ENCODE results near the gene LTO1.

LTO1 gene

DNA sequence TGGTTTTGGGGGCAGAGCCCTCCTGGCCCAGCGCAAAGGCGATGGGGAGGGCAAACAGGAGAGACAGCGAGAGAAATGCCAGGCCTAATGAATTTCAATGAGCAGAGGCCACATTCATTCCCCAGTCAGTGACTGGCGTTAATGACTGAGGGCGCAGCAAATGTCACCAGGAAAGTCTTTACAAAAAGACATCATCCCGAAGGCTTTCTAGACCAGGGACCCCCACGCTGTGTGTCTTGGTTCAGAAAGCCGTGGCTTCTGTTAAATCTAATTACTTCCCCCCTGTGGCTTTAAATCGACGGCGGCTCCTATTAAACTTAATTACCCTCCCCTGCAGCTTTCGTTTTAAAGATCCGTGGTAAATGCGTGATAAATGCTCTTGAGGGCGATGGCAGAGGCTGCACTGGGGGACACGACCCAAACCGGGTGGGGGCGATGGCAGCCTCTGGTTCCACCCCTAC lies 30.2 kb upstream of the LTO1 start:
- TF ChIP-seq, protein P1, sequence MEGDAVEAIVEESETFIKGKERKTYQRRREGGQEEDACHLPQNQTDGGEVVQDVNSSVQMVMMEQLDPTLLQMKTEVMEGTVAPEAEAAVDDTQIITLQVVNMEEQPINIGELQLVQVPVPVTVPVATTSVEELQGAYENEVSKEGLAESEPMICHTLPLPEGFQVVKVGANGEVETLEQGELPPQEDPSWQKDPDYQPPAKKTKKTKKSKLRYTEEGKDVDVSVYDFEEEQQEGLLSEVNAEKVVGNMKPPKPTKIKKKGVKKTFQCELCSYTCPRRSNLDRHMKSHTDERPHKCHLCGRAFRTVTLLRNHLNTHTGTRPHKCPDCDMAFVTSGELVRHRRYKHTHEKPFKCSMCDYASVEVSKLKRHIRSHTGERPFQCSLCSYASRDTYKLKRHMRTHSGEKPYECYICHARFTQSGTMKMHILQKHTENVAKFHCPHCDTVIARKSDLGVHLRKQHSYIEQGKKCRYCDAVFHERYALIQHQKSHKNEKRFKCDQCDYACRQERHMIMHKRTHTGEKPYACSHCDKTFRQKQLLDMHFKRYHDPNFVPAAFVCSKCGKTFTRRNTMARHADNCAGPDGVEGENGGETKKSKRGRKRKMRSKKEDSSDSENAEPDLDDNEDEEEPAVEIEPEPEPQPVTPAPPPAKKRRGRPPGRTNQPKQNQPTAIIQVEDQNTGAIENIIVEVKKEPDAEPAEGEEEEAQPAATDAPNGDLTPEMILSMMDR (conservative IDR thresholded peaks at IDR 0.05; ENCODE audit: low read depth, low read length): no peak
- H3K4me3 ChIP-seq (ENCODE audit: low read depth, low read length): no peak overlapping the region

GRCh38 chr11:69704508-69705253 lies 29.5 kb upstream of the LTO1 start:
- TF ChIP-seq, protein P1 (conservative IDR thresholded peaks at IDR 0.05; ENCODE audit: low read depth, low read length): peak; percentile 53
- DNase-seq (ENCODE audit: low read depth): peak; percentile 20
- no peak overlapping the region for H3K4me3 ChIP-seq (ENCODE audit: low read depth, low read length)

More for the DNA sequence above, 30.2 kb upstream of the LTO1 start:
- DNase-seq (ENCODE audit: low read depth): no peak

DNA sequence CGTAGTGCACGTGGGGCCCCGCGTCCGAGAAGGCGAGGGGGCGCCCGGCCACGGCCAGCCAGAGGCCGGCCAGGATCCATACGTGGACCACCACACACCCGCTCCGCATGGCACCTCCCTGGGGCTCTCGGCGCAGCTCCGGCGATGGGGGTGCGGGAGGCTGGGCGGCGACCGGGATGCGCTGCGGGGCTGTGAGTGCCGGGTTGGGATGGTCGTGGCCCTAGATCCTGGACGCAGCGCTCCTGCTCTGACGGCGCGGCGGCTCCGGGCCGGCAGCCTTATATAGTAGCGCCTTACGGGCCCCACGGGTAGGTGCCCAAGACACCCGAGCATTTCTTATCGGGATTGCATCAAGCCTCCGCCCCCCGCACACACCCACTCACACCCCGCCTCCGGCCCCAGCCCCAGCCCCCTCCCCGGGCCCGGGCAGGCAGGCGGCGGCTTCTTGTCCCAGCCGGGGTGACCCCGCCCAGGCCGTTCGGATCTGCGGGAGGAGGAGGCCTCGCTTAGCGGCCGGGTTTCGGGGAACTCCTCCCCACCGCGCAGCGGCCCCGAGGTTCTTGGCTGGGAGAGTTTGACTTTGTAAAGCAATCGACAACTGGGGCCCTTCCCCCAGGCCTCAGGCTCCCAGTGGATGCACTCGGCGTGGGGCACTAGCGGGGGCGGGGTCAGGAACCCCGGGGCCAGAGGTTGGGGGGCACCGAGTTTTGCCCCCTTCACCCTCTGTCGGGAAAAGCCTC lies 28.8 kb upstream of the LTO1 start, which contains the start of gene FGF19:
Gene FGF19 (minus strand): TSS at position 255 of the 740 bp plus-strand sequence. CDS start 146 bp downstream, at position 109.
- H3K4me3 ChIP-seq (ENCODE audit: low read depth, low read length): no peak within 1 kb of the TSS
- TF ChIP-seq, protein P1 (conservative IDR thresholded peaks at IDR 0.05; ENCODE audit: low read depth, low read length): no peak
- no peak for DNase-seq (ENCODE audit: low read depth)

DNA sequence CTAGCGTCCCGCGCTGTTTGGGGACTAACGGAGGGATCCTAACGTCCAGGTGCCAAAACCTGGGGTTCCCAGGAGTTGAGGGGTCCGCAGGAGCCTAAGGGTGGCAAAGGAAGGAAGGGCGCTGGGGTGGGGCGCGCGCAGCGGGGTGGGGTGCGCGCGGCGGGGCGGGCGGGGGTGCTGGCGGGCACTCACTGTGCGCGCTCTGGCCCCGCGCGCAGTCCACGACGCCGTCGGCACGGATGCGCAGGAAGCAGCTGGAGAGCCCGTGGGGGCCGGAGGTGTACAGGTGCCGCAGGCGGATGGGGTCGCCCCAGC lies 28.3 kb upstream of the LTO1 start:
- TF ChIP-seq, protein P1 (conservative IDR thresholded peaks at IDR 0.05; ENCODE audit: low read depth, low read length): no peak
- H3K4me3 ChIP-seq (ENCODE audit: low read depth, low read length): no peak overlapping the region
- no peak for DNase-seq (ENCODE audit: low read depth)

GRCh38 chr11:69702769-69703452 lies 27.8 kb upstream of the LTO1 start:
- no peak for DNase-seq (ENCODE audit: low read depth)

GRCh38 chr11:69702239-69702691 lies 27.1 kb upstream of the LTO1 start:
- TF ChIP-seq, protein P1 (conservative IDR thresholded peaks at IDR 0.05; ENCODE audit: low read depth, low read length): no peak
- DNase-seq (ENCODE audit: low read depth): no peak

More at GRCh38 chr11:69702769-69703452, 27.8 kb upstream of the LTO1 start:
- TF ChIP-seq, protein P1 (conservative IDR thresholded peaks at IDR 0.05; ENCODE audit: low read depth, low read length): no peak
- no peak overlapping the region for H3K4me3 ChIP-seq (ENCODE audit: low read depth, low read length)

More at GRCh38 chr11:69702239-69702691, 27.1 kb upstream of the LTO1 start:
- H3K4me3 ChIP-seq (ENCODE audit: low read depth, low read length): no peak overlapping the region
